OCI-LY3 (cell line): Measurements from ENCODE around the gene RASD1.

Source experiments
- EZH2phosphoT487 ChIP-seq: fragments of 200-600 bp; shearing (Covaris generic); IDR thresholded peaks from 2 replicates; pipeline ENCODE4 v1.6.1; 2018; ENCODE audit warnings: antibody characterized with exemption, mixed run types, low read depth
- TF ChIP-seq, protein P1 (sequence below): fragments of 200-600, 300-600 bp; sonication (generic); IDR thresholded peaks from 2 replicates; pipeline ENCODE4 v1.5.1; 2014; ENCODE audit warnings: antibody characterized with exemption, low read length, low read depth

DNA sequence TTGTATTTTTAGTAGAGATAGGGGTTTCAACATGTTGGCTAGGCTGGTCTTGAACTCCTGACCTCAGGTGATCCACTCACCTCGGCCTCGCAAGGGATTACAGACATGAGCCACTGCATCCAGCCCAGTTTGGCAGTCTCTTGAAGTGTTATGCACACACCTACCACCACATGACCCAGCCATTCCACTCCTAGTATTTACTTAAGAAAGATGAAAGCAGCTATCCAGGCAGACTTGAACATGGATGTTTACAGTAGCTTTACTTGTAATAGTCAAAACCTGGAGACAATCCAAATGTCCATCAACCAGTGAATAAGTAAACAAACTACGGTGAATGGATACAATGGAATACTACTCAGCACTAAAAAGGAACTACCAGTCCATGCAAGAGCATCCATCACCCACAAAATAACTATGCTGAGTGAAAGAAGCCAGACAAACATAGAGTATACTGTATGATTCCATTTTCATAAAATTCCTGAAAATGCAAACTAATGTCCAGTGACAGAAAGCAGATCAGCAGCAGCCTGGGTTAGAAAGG lies 37.8 kb upstream of the RASD1 start:
- TF ChIP-seq, protein P1, sequence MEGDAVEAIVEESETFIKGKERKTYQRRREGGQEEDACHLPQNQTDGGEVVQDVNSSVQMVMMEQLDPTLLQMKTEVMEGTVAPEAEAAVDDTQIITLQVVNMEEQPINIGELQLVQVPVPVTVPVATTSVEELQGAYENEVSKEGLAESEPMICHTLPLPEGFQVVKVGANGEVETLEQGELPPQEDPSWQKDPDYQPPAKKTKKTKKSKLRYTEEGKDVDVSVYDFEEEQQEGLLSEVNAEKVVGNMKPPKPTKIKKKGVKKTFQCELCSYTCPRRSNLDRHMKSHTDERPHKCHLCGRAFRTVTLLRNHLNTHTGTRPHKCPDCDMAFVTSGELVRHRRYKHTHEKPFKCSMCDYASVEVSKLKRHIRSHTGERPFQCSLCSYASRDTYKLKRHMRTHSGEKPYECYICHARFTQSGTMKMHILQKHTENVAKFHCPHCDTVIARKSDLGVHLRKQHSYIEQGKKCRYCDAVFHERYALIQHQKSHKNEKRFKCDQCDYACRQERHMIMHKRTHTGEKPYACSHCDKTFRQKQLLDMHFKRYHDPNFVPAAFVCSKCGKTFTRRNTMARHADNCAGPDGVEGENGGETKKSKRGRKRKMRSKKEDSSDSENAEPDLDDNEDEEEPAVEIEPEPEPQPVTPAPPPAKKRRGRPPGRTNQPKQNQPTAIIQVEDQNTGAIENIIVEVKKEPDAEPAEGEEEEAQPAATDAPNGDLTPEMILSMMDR: no peak
- TF ChIP-seq EZH2phosphoT487: no peak
